GM10847 (cell line): ENCODE data around the gene DMXL2.

ENCODE experiments used
- POLR2A ChIP-seq: IDR thresholded peaks from 2 replicates; pipeline ENCODE4 v1.6.1; 2011; ENCODE audit not compliant: insufficient read length; ENCODE audit errors: extremely low read depth

The DMXL2 gene

GRCh38 chr15:51622604-51623370 lies at the start of gene DMXL2:
DMXL2 (minus strand) TSS chr15:51622771; CDS start chr15:51622545, 226 bp downstream.
- peak; percentile 7 for TF ChIP-seq POLR2A

GRCh38 chr15:51672155-51672687 lies 49.6 kb upstream of the DMXL2 start:
- no peak for TF ChIP-seq POLR2A

DNA sequence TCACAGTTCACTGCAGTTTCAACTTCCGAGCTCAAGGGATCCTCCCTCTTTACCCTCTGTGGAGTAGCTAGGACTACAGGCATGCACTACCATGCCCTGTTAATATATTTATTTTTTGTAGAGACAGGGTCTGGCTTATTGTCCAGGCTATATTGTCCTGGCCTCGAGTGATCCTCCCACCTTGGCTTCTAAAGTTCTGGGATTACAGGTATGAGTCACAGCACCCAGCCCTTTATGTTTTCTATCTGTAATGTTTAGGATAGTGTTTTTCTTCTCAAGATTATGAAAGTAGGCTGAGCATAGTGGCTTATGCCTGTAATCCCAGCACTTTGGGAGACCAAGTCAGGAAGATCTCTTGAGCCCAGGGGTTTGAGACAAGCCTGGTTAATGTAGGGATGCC lies 46.8 kb upstream of the DMXL2 start:
- TF ChIP-seq POLR2A = no peak

GRCh38 chr15:51668446-51668845 lies 45.9 kb upstream of the DMXL2 start:
- TF ChIP-seq POLR2A = no peak

DNA sequence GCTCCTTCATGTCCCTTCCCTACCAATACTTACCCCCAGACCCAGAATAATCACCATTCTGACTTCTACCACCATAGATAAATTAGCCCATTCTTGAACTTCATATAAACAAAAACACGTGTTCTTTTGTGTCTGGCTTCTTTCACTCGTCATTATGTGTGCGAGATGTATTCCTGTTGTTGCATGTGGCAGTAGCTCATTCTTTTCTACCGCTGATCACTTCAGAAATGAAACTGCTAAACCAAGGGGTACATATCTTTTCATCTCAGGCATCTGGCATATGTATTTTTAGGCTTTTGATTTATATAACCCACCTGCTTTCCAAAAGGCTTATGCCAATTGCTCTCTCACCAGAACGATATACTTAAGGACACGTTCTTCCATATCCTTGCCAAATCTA lies 44.9 kb upstream of the DMXL2 start:
- TF ChIP-seq POLR2A = no peak

DNA sequence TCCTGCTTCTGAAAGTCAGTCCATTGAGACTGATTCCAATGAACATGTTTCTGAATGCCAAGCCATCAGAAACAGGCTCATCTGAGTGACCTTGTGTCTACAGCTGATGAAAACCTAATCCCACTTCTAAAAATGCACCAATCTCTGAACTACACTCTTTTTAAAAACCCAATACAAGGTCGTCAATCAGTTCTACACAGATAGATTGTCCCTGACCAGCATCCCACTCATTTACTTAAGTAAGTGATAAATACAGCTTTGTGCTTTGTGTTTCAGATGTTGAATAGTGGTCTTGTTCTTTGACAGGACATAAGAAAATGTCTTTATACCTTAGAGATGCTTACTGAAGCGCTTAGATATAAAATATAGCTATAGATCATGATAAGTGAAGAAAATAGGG lies 38.5 kb upstream of the DMXL2 start:
- no peak for TF ChIP-seq POLR2A

DNA sequence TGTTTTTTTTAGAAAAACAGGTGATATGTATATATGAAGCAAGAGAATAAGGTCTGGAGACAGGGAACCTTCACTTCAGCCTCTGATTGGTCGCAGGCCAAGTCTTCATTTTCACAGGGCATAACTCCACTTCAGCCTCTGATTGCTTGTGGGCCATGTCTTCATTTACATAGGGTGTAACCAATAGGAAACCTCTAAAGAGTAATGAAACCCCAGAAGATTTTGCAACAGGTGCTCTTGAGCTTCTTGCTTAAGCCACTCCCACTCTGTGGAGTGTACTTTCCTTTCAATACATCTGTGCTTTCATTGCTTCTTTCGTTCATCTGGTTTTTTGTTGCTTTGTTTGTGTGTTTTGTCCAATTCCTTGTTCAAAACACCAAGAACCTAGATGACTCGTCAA lies 36.1 kb upstream of the DMXL2 start:
- no peak for TF ChIP-seq POLR2A

GRCh38 chr15:51652084-51652668 lies 29.6 kb upstream of the DMXL2 start:
- no peak for TF ChIP-seq POLR2A

GRCh38 chr15:51649659-51650521 lies 27.3 kb upstream of the DMXL2 start:
- TF ChIP-seq POLR2A = no peak

GRCh38 chr15:51647128-51647562 lies 24.6 kb upstream of the DMXL2 start:
- TF ChIP-seq POLR2A = no peak

DNA sequence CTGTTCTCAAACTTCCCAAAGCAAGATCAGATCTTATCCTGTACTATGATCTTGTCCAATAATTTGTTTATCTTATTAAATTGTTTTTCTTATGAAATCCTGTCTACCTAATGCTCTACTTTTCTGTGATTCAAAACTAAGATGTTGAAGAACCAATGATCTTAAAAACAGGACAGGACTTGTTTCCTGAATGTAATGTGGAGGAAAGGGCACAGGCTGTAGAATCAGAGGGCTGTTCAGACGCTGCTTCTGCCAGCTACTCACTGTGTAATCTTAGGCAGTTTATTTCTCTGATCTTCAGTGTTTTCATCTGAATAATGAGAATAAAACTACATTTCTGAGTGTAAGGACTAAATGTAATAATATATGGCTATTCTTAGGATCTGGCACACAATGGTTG lies 20.1 kb upstream of the DMXL2 start:
- TF ChIP-seq POLR2A = no peak

DNA sequence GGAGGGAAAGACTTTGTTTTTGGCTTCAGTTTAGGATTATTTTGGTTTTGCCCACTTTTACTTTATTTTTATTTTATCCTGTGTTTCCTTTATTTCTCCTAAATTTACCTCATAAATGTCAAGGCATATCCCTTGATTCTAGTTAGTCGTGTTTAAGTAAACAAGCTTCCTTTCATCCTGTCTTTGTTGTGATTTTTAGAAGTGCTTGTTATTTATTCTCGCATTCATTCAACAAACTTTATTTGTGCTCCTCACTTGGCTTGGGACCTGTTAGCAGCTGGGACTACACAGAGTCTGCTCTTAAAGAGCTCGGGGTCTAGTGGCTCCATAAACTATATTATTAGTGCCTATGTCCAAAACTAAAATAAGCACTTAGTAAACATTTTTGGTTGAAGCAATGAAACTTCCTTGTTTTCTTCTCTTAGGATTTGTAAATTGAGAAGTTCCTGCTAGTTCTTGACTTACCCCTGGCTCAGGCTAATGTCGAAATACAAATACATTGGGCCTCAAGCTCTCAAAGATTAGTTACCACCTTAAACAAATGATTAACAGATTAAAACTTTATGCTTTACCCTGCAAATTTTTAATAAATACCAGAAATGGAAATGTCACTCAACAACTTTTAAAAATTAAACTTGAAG lies 19.0 kb upstream of the DMXL2 start:
- TF ChIP-seq POLR2A = no peak

DNA sequence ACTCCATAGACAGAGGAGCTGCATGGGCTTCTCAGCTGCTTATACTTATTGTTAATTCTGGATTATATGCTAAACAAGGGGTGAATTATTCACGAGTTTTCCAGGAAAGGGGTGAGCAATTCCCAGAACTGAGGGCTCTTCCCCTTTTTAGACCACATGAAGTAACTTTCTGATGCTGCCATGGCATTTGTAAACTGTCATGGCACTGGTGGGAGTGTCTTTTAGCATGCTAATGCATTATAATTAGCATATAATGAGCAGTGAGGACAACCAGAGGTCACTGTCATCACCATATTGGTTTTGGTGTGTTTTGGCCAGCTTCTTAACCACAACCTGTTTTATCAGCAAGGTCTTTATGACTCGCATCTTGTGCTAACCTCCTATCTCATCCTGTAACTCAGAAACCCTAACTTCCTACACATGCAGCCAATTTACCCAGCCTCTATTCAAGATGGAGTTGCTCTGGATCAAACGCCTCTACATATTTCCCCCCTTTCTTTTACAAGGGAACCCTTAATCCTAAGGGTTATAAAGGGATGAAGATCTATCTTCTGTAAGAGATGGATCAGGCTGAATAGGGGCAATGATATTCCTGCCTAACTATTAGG lies 12.1 kb upstream of the DMXL2 start:
- TF ChIP-seq POLR2A = no peak

DNA sequence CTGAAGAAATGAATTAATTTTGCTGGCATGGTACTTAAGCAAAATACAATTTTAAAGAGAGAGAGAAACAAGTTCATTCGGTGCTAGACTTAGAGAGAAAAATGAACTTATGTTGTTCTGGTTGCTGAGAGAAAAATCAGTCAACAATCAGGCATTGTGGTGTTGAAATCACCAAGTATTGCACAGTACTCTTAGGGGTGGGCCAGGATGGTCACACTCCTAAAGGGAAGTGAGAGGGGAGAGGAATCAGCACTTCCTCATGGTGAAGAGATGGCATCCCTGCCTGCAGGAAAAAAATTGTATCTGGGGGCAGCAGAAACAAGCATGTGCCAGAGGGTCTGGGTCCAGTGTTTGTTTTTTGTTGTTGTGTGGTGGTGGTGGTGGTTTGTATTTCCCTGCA lies 7.0 kb upstream of the DMXL2 start:
- no peak for TF ChIP-seq POLR2A

GRCh38 chr15:51625236-51625635 lies 2.7 kb upstream of the DMXL2 start:
- no peak for TF ChIP-seq POLR2A

DNA sequence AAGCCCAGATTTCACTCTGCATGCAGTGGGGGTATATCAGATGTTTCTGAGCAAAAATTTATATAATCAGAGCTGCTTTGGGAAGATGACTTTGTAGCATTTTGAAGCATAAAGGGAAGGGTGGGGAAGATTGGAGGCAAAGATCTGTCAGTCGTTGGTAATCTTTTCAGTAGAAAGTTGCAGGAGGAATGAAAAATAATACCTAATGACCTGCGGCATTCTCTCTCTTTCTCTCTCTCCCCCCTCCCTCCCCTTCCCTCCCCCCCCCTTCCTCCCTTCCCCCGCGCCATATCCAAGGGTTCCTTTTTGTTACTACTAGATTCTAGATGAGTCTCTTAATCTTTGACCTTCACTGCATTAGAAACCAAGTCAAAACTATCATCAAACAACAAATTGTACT lies 1.5 kb upstream of the DMXL2 start:
- TF ChIP-seq POLR2A = no peak
